SK-N-SH treated with all-trans-retinoic acid at 6 μM for 48 hours (cell line): Measurements from ENCODE around the gene NIPBL.
"Not testable (repeated sequence)": the region's sequence is repeated elsewhere in the genome, so short reads cannot be mapped to it uniquely, and the experiment has no call there.

Source experiments
- ATAC-seq: fragments of 200-7000 bp; cut with Tn5 transposase; 3 replicates; pipeline ENCODE4 v1.9.1; 2020; ENCODE audit warnings: mild to moderate bottlenecking, moderate library complexity
- ARNTL ChIP-seq: fragments of 450-650 bp; formaldehyde crosslinking; IDR thresholded peaks from 2 replicates; pipeline ENCODE4 v1.5.0; 2020; ENCODE audit warnings: low read depth, mild to moderate bottlenecking, moderate library complexity, borderline replicate concordance
- BACH2 ChIP-seq: fragments of 250-450 bp; sonication (Bioruptor Pico); IDR thresholded peaks from 2 replicates; pipeline ENCODE4 v1.9.0; 2021; ENCODE audit warnings: mild to moderate bottlenecking, borderline replicate concordance
- CREB5 ChIP-seq: fragments of 250-450 bp; sonication (Bioruptor Pico); IDR thresholded peaks from 2 replicates; pipeline ENCODE4 v1.5.1; 2020; ENCODE audit warnings: low read depth, mild to moderate bottlenecking, moderate library complexity
- CSDC2 ChIP-seq: fragments of 250-450 bp; sonication (Bioruptor Pico); IDR thresholded peaks from 2 replicates; pipeline ENCODE4 v1.5.0; 2020; ENCODE audit warnings: mild to moderate bottlenecking, moderate library complexity
- ESRRG ChIP-seq: fragments of 250-450 bp; sonication (Bioruptor Pico); IDR thresholded peaks from 2 replicates; pipeline ENCODE4 v1.6.1; 2021; ENCODE audit warnings: mild to moderate bottlenecking
- GLIS3 ChIP-seq: fragments of 250-450 bp; sonication (Bioruptor Pico); IDR thresholded peaks from 2 replicates; pipeline ENCODE4 v1.5.0; 2020; ENCODE audit warnings: mild to moderate bottlenecking, moderate library complexity
- ISL1 ChIP-seq: fragments of 250-450 bp; sonication (Bioruptor Pico); IDR thresholded peaks from 2 replicates; pipeline ENCODE4 v2.1.2; 2022; ENCODE audit warnings: mild to moderate bottlenecking, moderate library complexity
- PATZ1 ChIP-seq: fragments of 250-450 bp; sonication (Bioruptor Pico); IDR thresholded peaks from 2 replicates; pipeline ENCODE4 v1.8.0; 2020; ENCODE audit warnings: mild to moderate bottlenecking, moderate library complexity, borderline replicate concordance
- PPARA ChIP-seq: fragments of 250-450 bp; sonication (Bioruptor Pico); IDR thresholded peaks from 2 replicates; pipeline ENCODE4 v1.5.0; 2020; ENCODE audit warnings: mild to moderate bottlenecking, borderline replicate concordance
- RARB ChIP-seq: fragments of 250-450 bp; sonication (Bioruptor Pico); IDR thresholded peaks from 2 replicates; pipeline ENCODE4 v1.8.0; 2021; ENCODE audit warnings: mild to moderate bottlenecking, moderate library complexity
- SNAI2 ChIP-seq: fragments of 250-450 bp; sonication (Bioruptor Pico); IDR thresholded peaks from 2 replicates; pipeline ENCODE4 v1.5.0; 2020; ENCODE audit warnings: mild to moderate bottlenecking, moderate library complexity
- TCF4 ChIP-seq: fragments of 250-450 bp; sonication (Bioruptor Pico); IDR thresholded peaks from 2 replicates; pipeline ENCODE4 v1.8.0; 2021; ENCODE audit warnings: mild to moderate bottlenecking, moderate library complexity, borderline replicate concordance
- TOX ChIP-seq: fragments of 250-450 bp; sonication (Bioruptor Pico); IDR thresholded peaks from 2 replicates; pipeline ENCODE4 v1.8.0; 2021; ENCODE audit warnings: mild to moderate bottlenecking, moderate library complexity, borderline replicate concordance
- ZC3H10 ChIP-seq: fragments of 250-450 bp; sonication (Bioruptor Pico); IDR thresholded peaks from 2 replicates; pipeline ENCODE4 v1.5.1; 2021; ENCODE audit warnings: mild to moderate bottlenecking, moderate library complexity
- ZFP3 ChIP-seq: fragments of 250-450 bp; sonication (Bioruptor Pico); IDR thresholded peaks from 2 replicates; pipeline ENCODE4 v1.5.0; 2020; ENCODE audit warnings: mild to moderate bottlenecking, moderate library complexity
- ZFP30 ChIP-seq: fragments of 450-650 bp; formaldehyde crosslinking; IDR thresholded peaks from 2 replicates; pipeline ENCODE4 v1.5.0; 2022; ENCODE audit warnings: mild to moderate bottlenecking, moderate library complexity
- ZNF565 ChIP-seq: fragments of 450-650 bp; formaldehyde crosslinking; conservative IDR thresholded peaks from 2 replicates; pipeline ENCODE4 v1.5.0; 2020; ENCODE audit warnings: low read depth, mild to moderate bottlenecking, moderate library complexity
- ZNF70 ChIP-seq: fragments of 450-650 bp; formaldehyde crosslinking; IDR thresholded peaks from 2 replicates; pipeline ENCODE4 v1.5.0; 2020; ENCODE audit warnings: mild to moderate bottlenecking, moderate library complexity
- ZNF8 ChIP-seq: fragments of 450-650 bp; formaldehyde crosslinking; IDR thresholded peaks from 2 replicates; pipeline ENCODE4 v1.5.0; 2020; ENCODE audit warnings: mild to moderate bottlenecking, moderate library complexity
- TF ChIP-seq, protein P1 (sequence below): fragments of 250-450 bp; sonication (Bioruptor Pico); IDR thresholded peaks from 2 replicates; pipeline ENCODE4 v1.5.0; 2020; ENCODE audit warnings: mild to moderate bottlenecking, moderate library complexity
- TF ChIP-seq, protein P2 (sequence below): fragments of 250-450 bp; sonication (Bioruptor Pico); IDR thresholded peaks from 2 replicates; pipeline ENCODE4 v1.8.0; 2021; ENCODE audit warnings: low read depth, mild to moderate bottlenecking, moderate library complexity, borderline replicate concordance
- TF ChIP-seq, protein P3 (sequence below): fragments of 250-450 bp; sonication (Bioruptor Pico); IDR thresholded peaks from 2 replicates; pipeline ENCODE4 v1.5.1; 2021; ENCODE audit warnings: mild to moderate bottlenecking, moderate library complexity

NIPBL gene

GRCh38 chr5:37088009-37088408, 211.4 kb downstream of the NIPBL start:
- ATAC-seq, result no peak

GRCh38 chr5:37090123-37090726, 213.7 kb downstream of the NIPBL start:
- no peak for TF ChIP-seq PPARA (CRISPR knock-in tag)
- TF ChIP-seq ZFP3 (CRISPR knock-in tag), result no peak
- no peak for TF ChIP-seq SNAI2 (CRISPR knock-in tag)
- TF ChIP-seq TCF4 (CRISPR knock-in tag), result no peak
- TF ChIP-seq, protein P1, sequence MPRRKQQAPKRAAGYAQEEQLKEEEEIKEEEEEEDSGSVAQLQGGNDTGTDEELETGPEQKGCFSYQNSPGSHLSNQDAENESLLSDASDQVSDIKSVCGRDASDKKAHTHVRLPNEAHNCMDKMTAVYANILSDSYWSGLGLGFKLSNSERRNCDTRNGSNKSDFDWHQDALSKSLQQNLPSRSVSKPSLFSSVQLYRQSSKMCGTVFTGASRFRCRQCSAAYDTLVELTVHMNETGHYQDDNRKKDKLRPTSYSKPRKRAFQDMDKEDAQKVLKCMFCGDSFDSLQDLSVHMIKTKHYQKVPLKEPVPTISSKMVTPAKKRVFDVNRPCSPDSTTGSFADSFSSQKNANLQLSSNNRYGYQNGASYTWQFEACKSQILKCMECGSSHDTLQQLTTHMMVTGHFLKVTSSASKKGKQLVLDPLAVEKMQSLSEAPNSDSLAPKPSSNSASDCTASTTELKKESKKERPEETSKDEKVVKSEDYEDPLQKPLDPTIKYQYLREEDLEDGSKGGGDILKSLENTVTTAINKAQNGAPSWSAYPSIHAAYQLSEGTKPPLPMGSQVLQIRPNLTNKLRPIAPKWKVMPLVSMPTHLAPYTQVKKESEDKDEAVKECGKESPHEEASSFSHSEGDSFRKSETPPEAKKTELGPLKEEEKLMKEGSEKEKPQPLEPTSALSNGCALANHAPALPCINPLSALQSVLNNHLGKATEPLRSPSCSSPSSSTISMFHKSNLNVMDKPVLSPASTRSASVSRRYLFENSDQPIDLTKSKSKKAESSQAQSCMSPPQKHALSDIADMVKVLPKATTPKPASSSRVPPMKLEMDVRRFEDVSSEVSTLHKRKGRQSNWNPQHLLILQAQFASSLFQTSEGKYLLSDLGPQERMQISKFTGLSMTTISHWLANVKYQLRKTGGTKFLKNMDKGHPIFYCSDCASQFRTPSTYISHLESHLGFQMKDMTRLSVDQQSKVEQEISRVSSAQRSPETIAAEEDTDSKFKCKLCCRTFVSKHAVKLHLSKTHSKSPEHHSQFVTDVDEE (CRISPR knock-in tag), result no peak
- TF ChIP-seq PATZ1 (CRISPR knock-in tag), result no peak
- TF ChIP-seq CSDC2, result no peak
- TF ChIP-seq ARNTL, result no peak
- no peak for TF ChIP-seq CREB5 (CRISPR knock-in tag)
- TF ChIP-seq GLIS3 (CRISPR knock-in tag), result no peak
- TF ChIP-seq ZNF70 (CRISPR knock-in tag), result no peak
- TF ChIP-seq BACH2 (CRISPR knock-in tag), result no peak
- TF ChIP-seq, protein P2, sequence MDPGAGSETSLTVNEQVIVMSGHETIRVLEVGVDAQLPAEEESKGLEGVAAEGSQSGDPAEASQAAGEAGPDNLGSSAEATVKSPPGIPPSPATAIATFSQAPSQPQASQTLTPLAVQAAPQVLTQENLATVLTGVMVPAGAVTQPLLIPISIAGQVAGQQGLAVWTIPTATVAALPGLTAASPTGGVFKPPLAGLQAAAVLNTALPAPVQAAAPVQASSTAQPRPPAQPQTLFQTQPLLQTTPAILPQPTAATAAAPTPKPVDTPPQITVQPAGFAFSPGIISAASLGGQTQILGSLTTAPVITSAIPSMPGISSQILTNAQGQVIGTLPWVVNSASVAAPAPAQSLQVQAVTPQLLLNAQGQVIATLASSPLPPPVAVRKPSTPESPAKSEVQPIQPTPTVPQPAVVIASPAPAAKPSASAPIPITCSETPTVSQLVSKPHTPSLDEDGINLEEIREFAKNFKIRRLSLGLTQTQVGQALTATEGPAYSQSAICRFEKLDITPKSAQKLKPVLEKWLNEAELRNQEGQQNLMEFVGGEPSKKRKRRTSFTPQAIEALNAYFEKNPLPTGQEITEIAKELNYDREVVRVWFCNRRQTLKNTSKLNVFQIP, result no peak
- no peak for TF ChIP-seq TOX
- TF ChIP-seq, protein P3, sequence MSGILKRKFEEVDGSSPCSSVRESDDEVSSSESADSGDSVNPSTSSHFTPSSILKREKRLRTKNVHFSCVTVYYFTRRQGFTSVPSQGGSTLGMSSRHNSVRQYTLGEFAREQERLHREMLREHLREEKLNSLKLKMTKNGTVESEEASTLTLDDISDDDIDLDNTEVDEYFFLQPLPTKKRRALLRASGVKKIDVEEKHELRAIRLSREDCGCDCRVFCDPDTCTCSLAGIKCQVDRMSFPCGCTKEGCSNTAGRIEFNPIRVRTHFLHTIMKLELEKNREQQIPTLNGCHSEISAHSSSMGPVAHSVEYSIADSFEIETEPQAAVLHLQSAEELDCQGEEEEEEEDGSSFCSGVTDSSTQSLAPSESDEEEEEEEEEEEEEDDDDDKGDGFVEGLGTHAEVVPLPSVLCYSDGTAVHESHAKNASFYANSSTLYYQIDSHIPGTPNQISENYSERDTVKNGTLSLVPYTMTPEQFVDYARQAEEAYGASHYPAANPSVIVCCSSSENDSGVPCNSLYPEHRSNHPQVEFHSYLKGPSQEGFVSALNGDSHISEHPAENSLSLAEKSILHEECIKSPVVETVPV (CRISPR knock-in tag), result no peak
- TF ChIP-seq ZNF565 (CRISPR knock-in tag), result no peak
- no peak for TF ChIP-seq RARB (CRISPR knock-in tag)
- no peak for TF ChIP-seq ISL1 (CRISPR knock-in tag)
- no peak for TF ChIP-seq ESRRG (CRISPR knock-in tag)
- no peak for ATAC-seq

More at GRCh38 chr5:37088009-37088408, 211.4 kb downstream of the NIPBL start:
- TF ChIP-seq TCF4 (CRISPR knock-in tag), result no peak
- TF ChIP-seq, protein P3 (CRISPR knock-in tag), result no peak
- no peak for TF ChIP-seq ISL1 (CRISPR knock-in tag)
- no peak for TF ChIP-seq ZFP30 (CRISPR knock-in tag)

DNA sequence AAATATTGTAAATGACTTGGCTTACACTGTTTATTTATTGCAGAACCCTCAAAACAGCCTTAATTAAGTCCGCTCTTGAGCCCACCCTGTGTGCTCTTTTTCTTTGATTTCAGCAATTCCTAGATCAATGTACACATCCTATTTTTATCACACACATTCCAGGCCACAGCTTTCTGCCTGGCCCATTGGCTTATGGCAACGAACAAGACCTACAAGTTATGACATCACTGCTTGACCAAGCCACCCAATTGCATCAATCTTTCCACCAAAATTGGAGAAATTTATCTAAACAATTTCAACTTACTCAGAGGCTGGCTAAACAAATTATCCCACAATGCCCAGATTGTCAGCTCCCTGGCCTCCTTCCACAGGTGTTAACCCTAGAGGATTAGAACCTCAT, 214.2 kb downstream of the NIPBL start:
- no peak for ATAC-seq
- TF ChIP-seq ZNF8 (no peak), ZNF70 (CRISPR knock-in tag) (no peak), ZFP30 (CRISPR knock-in tag) (no peak), PATZ1 (CRISPR knock-in tag) (no peak), RARB (CRISPR knock-in tag) (no peak), ISL1 (CRISPR knock-in tag) (no peak), ZC3H10 (CRISPR knock-in tag) (no peak), GLIS3 (CRISPR knock-in tag) (no peak), ESRRG (CRISPR knock-in tag) (no peak)
- TF ChIP-seq, protein P2, result no peak

GRCh38 chr5:37093795-37094194, 217.2 kb downstream of the NIPBL start:
- not testable (repeated sequence) for ATAC-seq
